Adipose tissue (tissue), 3 donors: ENCODE measurements around the gene ATP6V0A1. TPM values are rescaled to one million over a fixed set of nuclear protein-coding genes. Genes with fewer than 3 reads are reported as not detected.
A peak's percentile ranks its signal among the peaks of the same experiment; 100 is the strongest.

ENCODE experiments used
- H3K27ac ChIP-seq: one replicate; pipeline ENCODE4 v1.5.1; 2013; ENCODE audit warnings: low read depth, low read length
- whole genome bisulfite sequencing, 3 donors: extraction: QIAGEN DNeasy Blood & Tissue Kit; methylation state at CpG; one replicate each; pipeline ENCODE4 v1.1.7; 2013; 5-methylcytosine and 5-hydroxymethylcytosine counted together
- polyA plus RNA-seq, 3 donors: library from polyadenylated mRNA; stranded (reverse); fragments of 200-250 nt; gene quantifications; one replicate each; pipeline ENCODE4 v1.2.3, GENCODE V29; 2013
- donor health status: healthy with polysubstance abuse.
- donor health status: Bipolar disorder and iron deficiency.
- donor health status: healthy.

The ATP6V0A1 gene
- polyA plus RNA-seq, 3 donors: 17.6 to 30.5 (median 25.8) TPM

- H3K27ac ChIP-seq: no peak overlapping the region
- 88 to 90% (median 89%) methylated on average over 15 of the region's 15 CpGs for WGBS, 3 donors
Measured at GRCh38 chr17:42564815-42565522, 106.3 kb downstream of the ATP6V0A1 start.

GRCh38 chr17:42565523-42566214, 107.0 kb downstream of the ATP6V0A1 start:
- WGBS, 3 donors: 88 to 92% (median 89%) methylated on average over 16 of the region's 16 CpGs
- H3K27ac ChIP-seq: no peak overlapping the region

GRCh38 chr17:42566215-42566882, 107.7 kb downstream of the ATP6V0A1 start:
- WGBS, 3 donors: 23 to 39% (median 30%) methylated on average over 28 of the region's 28 CpGs
- no peak overlapping the region for H3K27ac ChIP-seq

GRCh38 chr17:42566883-42567573, 108.3 kb downstream of the ATP6V0A1 start, which contains the start of gene MLX:
MLX (plus strand) TSS chr17:42567100; CDS start chr17:42567125, 25 bp downstream.
- 0 to 1% (median 1%) methylated on average over 55 to 72 of the region's 72 CpGs for WGBS, 3 donors
- peak within 1 kb of the TSS; percentile 73 for H3K27ac ChIP-seq

GRCh38 chr17:42568341-42569111, 109.8 kb downstream of the ATP6V0A1 start:
- 82 to 88% (median 88%) methylated on average over 14 of the region's 14 CpGs for WGBS, 3 donors

GRCh38 chr17:42571435-42572225, 113.0 kb downstream of the ATP6V0A1 start:
- no peak overlapping the region for H3K27ac ChIP-seq
- 26 to 78% (median 65%) methylated on average over 12 of the region's 12 CpGs for WGBS, 3 donors

More at GRCh38 chr17:42568341-42569111, 109.8 kb downstream of the ATP6V0A1 start:
- no peak overlapping the region for H3K27ac ChIP-seq

Other genes with a start within 250 kb of the ATP6V0A1 start
- gene STAT5B, start 182.5 kb upstream of the ATP6V0A1 start, polyA plus RNA-seq: 10 to 100 TPM; 17.4 to 60.8 (median 47.1) TPM
- gene STAT5A, start 170.4 kb upstream of the ATP6V0A1 start, polyA plus RNA-seq: 100 to 1,000 TPM in 1 of 3 donors, 10 to 100 TPM in 2; 22.7 to 151 (median 57.1) TPM
- 100 to 1,000 TPM in 1 of 3 donors, 10 to 100 TPM in 2; 60.7 to 204 (median 92.9) TPM for gene STAT3, start 70.4 kb upstream of the ATP6V0A1 start, polyA plus RNA-seq
- gene CAVIN1, start 35.6 kb upstream of the ATP6V0A1 start, polyA plus RNA-seq: 100 to 1,000 TPM in 2 of 3 donors, 10 to 100 TPM in 1; 30.4 to 517 (median 414) TPM
- 10 to 100 TPM; 30.5 to 38.7 (median 33.2) TPM for gene NAGLU, start 77.4 kb downstream of the ATP6V0A1 start, polyA plus RNA-seq
- 10 to 100 TPM in 1 of 3 donors, 1 to 10 TPM in 2; 5.2 to 13.9 (median 5.5) TPM for gene HSD17B1, start 94.0 kb downstream of the ATP6V0A1 start, polyA plus RNA-seq
- 10 to 100 TPM; 53.3 to 71.0 (median 59.7) TPM for gene COASY, start 103.3 kb downstream of the ATP6V0A1 start, polyA plus RNA-seq
- 10 to 100 TPM; 38.7 to 71.3 (median 48.9) TPM for gene MLX, start 108.2 kb downstream of the ATP6V0A1 start, polyA plus RNA-seq
- gene PSMC3IP, start 118.9 kb downstream of the ATP6V0A1 start, polyA plus RNA-seq: 1 to 10 TPM; 3.5 to 7.1 (median 4.5) TPM
- 10 to 100 TPM; 13.6 to 28.8 (median 20.7) TPM for gene RETREG3, start 150.5 kb downstream of the ATP6V0A1 start, polyA plus RNA-seq
- 10 to 100 TPM; 28.6 to 51.8 (median 36.6) TPM for gene TUBG1, start 150.8 kb downstream of the ATP6V0A1 start, polyA plus RNA-seq
- gene TUBG2, start 200.4 kb downstream of the ATP6V0A1 start, polyA plus RNA-seq: 10 to 100 TPM; 13.9 to 62.7 (median 24.0) TPM
- gene PLEKHH3, start 218.1 kb downstream of the ATP6V0A1 start, polyA plus RNA-seq: 10 to 100 TPM; 30.4 to 67.4 (median 30.9) TPM
- 1 to 10 TPM; 1.3 to 2.6 (median 1.3) TPM for gene CCR10, start 223.0 kb downstream of the ATP6V0A1 start, polyA plus RNA-seq
- gene CNTNAP1, start 223.7 kb downstream of the ATP6V0A1 start, polyA plus RNA-seq: 1 to 10 TPM; 5.9 to 8.3 (median 7.0) TPM